ENCODE results near the gene BMP7.

Gene BMP7

DNA sequence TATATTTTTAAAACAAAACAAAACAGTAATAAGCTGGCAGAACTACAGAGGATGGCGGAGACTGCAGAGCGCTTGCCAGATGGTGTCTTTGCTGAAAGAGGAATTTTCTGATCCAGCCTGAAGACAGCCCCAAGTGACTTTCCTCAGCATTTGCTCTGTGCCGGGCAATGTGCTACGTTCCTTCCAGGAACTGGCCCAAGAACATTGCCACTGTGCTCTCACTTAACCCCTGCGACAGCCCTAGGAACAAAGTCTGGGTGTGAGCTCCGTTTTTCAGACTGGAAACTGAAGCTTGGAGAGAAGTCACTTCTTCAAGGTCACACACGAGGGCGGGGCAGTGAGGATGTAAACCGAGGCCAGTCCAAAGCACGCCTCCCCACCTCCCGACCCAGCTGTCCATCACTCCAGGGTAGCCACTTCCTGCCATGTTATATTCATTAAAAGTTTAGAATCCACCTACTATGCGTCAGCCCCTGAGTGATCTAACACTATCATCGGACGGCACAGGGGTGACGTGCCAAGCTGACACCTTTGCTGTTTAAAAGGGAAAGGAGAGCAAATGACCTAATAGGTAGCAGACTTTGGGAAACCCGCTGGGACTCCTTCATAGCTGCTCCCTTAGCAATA lies 22.3 kb upstream of the BMP7 start (continued):
- TF ChIP-seq, protein P1, sequence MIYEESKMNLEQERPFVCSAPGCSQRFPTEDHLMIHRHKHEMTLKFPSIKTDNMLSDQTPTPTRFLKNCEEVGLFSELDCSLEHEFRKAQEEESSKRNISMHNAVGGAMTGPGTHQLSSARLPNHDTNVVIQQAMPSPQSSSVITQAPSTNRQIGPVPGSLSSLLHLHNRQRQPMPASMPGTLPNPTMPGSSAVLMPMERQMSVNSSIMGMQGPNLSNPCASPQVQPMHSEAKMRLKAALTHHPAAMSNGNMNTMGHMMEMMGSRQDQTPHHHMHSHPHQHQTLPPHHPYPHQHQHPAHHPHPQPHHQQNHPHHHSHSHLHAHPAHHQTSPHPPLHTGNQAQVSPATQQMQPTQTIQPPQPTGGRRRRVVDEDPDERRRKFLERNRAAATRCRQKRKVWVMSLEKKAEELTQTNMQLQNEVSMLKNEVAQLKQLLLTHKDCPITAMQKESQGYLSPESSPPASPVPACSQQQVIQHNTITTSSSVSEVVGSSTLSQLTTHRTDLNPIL (CRISPR knock-in tag; IDR thresholded peaks at IDR 0.05; ENCODE audit: low read depth) = no peak
- TF ChIP-seq, protein P2, sequence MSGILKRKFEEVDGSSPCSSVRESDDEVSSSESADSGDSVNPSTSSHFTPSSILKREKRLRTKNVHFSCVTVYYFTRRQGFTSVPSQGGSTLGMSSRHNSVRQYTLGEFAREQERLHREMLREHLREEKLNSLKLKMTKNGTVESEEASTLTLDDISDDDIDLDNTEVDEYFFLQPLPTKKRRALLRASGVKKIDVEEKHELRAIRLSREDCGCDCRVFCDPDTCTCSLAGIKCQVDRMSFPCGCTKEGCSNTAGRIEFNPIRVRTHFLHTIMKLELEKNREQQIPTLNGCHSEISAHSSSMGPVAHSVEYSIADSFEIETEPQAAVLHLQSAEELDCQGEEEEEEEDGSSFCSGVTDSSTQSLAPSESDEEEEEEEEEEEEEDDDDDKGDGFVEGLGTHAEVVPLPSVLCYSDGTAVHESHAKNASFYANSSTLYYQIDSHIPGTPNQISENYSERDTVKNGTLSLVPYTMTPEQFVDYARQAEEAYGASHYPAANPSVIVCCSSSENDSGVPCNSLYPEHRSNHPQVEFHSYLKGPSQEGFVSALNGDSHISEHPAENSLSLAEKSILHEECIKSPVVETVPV (CRISPR knock-in tag; IDR thresholded peaks at IDR 0.05) = no peak

DNA sequence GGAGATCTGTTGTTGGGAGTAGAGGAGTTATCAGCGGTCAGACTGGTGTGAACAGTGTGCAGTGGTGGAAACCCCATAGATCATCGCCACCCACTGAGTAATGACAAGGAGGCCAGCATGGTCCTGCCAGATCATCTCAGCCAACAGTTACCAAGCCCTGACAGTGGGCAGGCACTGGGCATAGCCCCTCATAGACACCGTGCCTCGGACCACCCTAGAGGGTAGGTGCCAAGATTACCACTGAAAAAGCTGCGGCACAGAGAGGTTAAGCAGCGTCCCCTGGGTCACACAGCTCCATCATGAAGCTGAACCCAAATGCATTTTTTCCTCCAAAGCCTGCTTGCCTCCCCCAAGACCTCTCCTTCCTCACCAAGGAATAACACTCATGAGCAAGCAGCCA lies 21.5 kb upstream of the BMP7 start:
- ATAC-seq = no peak

DNA sequence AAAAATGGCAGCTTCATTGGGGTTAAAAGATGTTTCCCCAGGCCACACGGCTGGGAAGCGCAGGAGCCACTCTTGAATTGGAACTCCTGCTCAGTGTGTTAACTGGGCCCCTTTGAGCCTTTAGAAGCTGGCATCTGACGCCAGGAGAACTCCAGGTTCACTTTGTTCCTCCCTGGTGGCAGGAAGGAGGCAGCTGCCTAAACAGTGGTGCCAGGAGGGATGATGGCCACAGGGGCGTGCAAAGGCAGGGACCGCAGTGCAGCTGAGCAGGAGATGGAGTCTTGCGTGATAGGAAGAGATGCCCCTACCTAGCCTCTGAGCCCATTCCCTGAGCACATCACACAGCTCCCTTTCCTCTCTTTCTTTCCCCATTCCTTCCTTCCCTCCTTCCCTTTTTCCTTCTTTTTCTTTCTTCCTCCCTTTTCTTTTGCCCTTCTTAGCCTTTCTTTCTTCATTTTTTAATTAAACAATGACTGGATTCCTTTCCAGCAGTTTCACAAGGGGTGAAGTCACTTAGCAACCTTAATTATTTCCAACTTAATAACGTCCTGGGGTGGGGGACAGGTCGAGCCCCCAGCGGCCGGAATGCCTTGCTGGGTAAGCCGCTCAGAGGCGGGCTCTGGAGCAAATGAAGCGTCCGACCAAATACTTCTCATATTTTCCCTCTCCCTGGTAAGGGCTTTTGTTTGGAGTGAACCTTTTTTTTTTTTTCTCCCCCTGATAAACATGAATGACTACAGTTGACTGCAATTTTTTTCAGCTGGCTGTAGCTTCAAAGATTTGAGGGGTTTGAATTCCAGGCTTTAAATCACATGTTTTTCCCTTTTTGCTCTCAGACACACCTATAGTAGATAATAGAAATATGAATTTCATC lies 20.8 kb upstream of the BMP7 start:
- ATAC-seq = no peak
- TF ChIP-seq ZFP30 (CRISPR knock-in tag; IDR thresholded peaks at IDR 0.05) = no peak
- TF ChIP-seq, protein P1 (CRISPR knock-in tag; IDR thresholded peaks at IDR 0.05; ENCODE audit: low read depth) = no peak
- no peak for TF ChIP-seq ISL1 (CRISPR knock-in tag; IDR thresholded peaks at IDR 0.05)
- TF ChIP-seq ZC3H10 (CRISPR knock-in tag; IDR thresholded peaks at IDR 0.05) = no peak
- no peak for TF ChIP-seq TOX (CRISPR knock-in tag; IDR thresholded peaks at IDR 0.05; ENCODE audit: borderline replicate concordance)
- TF ChIP-seq, protein P3, sequence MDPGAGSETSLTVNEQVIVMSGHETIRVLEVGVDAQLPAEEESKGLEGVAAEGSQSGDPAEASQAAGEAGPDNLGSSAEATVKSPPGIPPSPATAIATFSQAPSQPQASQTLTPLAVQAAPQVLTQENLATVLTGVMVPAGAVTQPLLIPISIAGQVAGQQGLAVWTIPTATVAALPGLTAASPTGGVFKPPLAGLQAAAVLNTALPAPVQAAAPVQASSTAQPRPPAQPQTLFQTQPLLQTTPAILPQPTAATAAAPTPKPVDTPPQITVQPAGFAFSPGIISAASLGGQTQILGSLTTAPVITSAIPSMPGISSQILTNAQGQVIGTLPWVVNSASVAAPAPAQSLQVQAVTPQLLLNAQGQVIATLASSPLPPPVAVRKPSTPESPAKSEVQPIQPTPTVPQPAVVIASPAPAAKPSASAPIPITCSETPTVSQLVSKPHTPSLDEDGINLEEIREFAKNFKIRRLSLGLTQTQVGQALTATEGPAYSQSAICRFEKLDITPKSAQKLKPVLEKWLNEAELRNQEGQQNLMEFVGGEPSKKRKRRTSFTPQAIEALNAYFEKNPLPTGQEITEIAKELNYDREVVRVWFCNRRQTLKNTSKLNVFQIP (CRISPR knock-in tag; IDR thresholded peaks at IDR 0.05; ENCODE audit: borderline replicate concordance, low read depth) = no peak
- TF ChIP-seq, protein P4, sequence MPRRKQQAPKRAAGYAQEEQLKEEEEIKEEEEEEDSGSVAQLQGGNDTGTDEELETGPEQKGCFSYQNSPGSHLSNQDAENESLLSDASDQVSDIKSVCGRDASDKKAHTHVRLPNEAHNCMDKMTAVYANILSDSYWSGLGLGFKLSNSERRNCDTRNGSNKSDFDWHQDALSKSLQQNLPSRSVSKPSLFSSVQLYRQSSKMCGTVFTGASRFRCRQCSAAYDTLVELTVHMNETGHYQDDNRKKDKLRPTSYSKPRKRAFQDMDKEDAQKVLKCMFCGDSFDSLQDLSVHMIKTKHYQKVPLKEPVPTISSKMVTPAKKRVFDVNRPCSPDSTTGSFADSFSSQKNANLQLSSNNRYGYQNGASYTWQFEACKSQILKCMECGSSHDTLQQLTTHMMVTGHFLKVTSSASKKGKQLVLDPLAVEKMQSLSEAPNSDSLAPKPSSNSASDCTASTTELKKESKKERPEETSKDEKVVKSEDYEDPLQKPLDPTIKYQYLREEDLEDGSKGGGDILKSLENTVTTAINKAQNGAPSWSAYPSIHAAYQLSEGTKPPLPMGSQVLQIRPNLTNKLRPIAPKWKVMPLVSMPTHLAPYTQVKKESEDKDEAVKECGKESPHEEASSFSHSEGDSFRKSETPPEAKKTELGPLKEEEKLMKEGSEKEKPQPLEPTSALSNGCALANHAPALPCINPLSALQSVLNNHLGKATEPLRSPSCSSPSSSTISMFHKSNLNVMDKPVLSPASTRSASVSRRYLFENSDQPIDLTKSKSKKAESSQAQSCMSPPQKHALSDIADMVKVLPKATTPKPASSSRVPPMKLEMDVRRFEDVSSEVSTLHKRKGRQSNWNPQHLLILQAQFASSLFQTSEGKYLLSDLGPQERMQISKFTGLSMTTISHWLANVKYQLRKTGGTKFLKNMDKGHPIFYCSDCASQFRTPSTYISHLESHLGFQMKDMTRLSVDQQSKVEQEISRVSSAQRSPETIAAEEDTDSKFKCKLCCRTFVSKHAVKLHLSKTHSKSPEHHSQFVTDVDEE (CRISPR knock-in tag; IDR thresholded peaks at IDR 0.05) = no peak
- TF ChIP-seq RARB (CRISPR knock-in tag; IDR thresholded peaks at IDR 0.05) = no peak
- TF ChIP-seq ZNF565 (CRISPR knock-in tag; conservative IDR thresholded peaks at IDR 0.05; ENCODE audit: low read depth) = no peak

More for the DNA sequence above, 21.5 kb upstream of the BMP7 start:
- no peak for TF ChIP-seq ZNF70 (CRISPR knock-in tag; IDR thresholded peaks at IDR 0.05)
- no peak for TF ChIP-seq ISL1 (CRISPR knock-in tag; IDR thresholded peaks at IDR 0.05)
- no peak for TF ChIP-seq PPARA (CRISPR knock-in tag; IDR thresholded peaks at IDR 0.05; ENCODE audit: borderline replicate concordance)
- no peak for TF ChIP-seq ZFP3 (CRISPR knock-in tag; IDR thresholded peaks at IDR 0.05)
- no peak for TF ChIP-seq ZC3H10 (CRISPR knock-in tag; IDR thresholded peaks at IDR 0.05)
- TF ChIP-seq ZNF565 (CRISPR knock-in tag; conservative IDR thresholded peaks at IDR 0.05; ENCODE audit: low read depth) = no peak
- TF ChIP-seq, protein P2 (CRISPR knock-in tag; IDR thresholded peaks at IDR 0.05) = no peak
- TF ChIP-seq GLIS3 (CRISPR knock-in tag; IDR thresholded peaks at IDR 0.05) = no peak
- TF ChIP-seq SNAI2 (CRISPR knock-in tag; IDR thresholded peaks at IDR 0.05) = no peak
- no peak for TF ChIP-seq TOX (CRISPR knock-in tag; IDR thresholded peaks at IDR 0.05; ENCODE audit: borderline replicate concordance)
- TF ChIP-seq RARB (CRISPR knock-in tag; IDR thresholded peaks at IDR 0.05) = no peak
- TF ChIP-seq CSDC2 (CRISPR knock-in tag; IDR thresholded peaks at IDR 0.05) = no peak
- TF ChIP-seq, protein P3 (CRISPR knock-in tag; IDR thresholded peaks at IDR 0.05; ENCODE audit: borderline replicate concordance, low read depth) = no peak
- no peak for TF ChIP-seq ZNF8 (CRISPR knock-in tag; IDR thresholded peaks at IDR 0.05)
